Natural killer cell (primary cell): ENCODE results near the gene TEPSIN. TPM values are rescaled to one million over a fixed set of nuclear protein-coding genes. Genes with fewer than 3 reads are reported as not detected.

Source experiments
- ATAC-seq, 3 donors: fragments of 150-1000 bp in 2 of 3; fragments of 200-7000 bp in 1 of 3; cut with Tn5 transposase; 1 replicate in 1 of 3; 2 replicates in 2 of 3; pipeline ENCODE4 v1.10.0; 2021; ENCODE audit warnings: mild to moderate bottlenecking in 2 of 3, moderate library complexity in 2 of 3
- DNase-seq, 2 donors: peaks; one replicate each; pipeline versions ENCODE4 v3.0.0 to v3.0.0-alpha.2; 2013 to 2021; ENCODE audit warnings: mixed read lengths in 1 of 2
- H3K27ac ChIP-seq: one replicate; pipeline ENCODE4 v1.5.1; 2013; ENCODE audit warnings: mild to moderate bottlenecking, low read length
- H3K27me3 ChIP-seq: one replicate; pipeline ENCODE4 v1.6.1; 2013; ENCODE audit warnings: low read length; ENCODE audit not compliant: control insufficient read depth, insufficient read depth
- H3K36me3 ChIP-seq: one replicate; pipeline ENCODE4 v1.6.1; 2013; ENCODE audit warnings: low read length; ENCODE audit not compliant: control insufficient read depth, insufficient read depth
- H3K4me1 ChIP-seq: one replicate; pipeline ENCODE4 v1.6.1; 2013; ENCODE audit warnings: low read length; ENCODE audit not compliant: control insufficient read depth, insufficient read depth
- H3K4me3 ChIP-seq: one replicate; pipeline ENCODE4 v1.5.1; 2013; ENCODE audit warnings: low read length
- H3K9me3 ChIP-seq: one replicate; pipeline ENCODE4 v1.6.1; 2013; ENCODE audit warnings: low read length; ENCODE audit not compliant: control insufficient read depth, insufficient read depth
- H3K27ac Mint-ChIP-seq, 2 donors: one replicate each; pipeline ENCODE4 v1.8.0; 2022; ENCODE audit warnings: mild to moderate bottlenecking in 2 of 2, mixed read lengths in 2 of 2, moderate library complexity in 1 of 2
- H3K27me3 Mint-ChIP-seq, 2 donors: one replicate each; pipeline ENCODE4 v1.8.0; 2022; ENCODE audit warnings: low read depth in 2 of 2, mixed read lengths in 2 of 2
- H3K36me3 Mint-ChIP-seq: one replicate; pipeline ENCODE4 v1.8.0; 2022; ENCODE audit warnings: mixed read lengths
- H3K4me1 Mint-ChIP-seq, 2 donors: one replicate each; pipeline ENCODE4 v1.8.0; 2022; ENCODE audit warnings: mixed read lengths in 2 of 2
- H3K4me3 Mint-ChIP-seq: one replicate; pipeline ENCODE4 v1.8.0; 2022; ENCODE audit warnings: mild to moderate bottlenecking, moderate library complexity, mixed read lengths
- H3K9me3 Mint-ChIP-seq, 2 donors: one replicate each; pipeline ENCODE4 v1.8.0; 2022; ENCODE audit warnings: mixed read lengths in 2 of 2
- WGBS: methylation state at CpG from one replicate; pipeline ENCODE4 v1.1.7; 2013; ENCODE audit warnings: missing lambda C conversion rate; ENCODE audit not compliant: insufficient coverage; 5-methylcytosine and 5-hydroxymethylcytosine counted together
- intact Hi-C: fragments of 100-400 bp; cut with micrococcal nuclease; formaldehyde crosslinking; loops from one replicate; pipeline ENCODE4 v1.14.2; 2022
- total RNA-seq, 4 donors: library from RNA; stranded (reverse); fragments of 120-200 nt in 1 of 4; gene quantifications; one replicate each; pipeline versions ENCODE4 v1.2.3 to v1.2.4, GENCODE V29; 2013 to 2022
- TF ChIP-seq, protein P1 (sequence below): fragments of 200-600 bp; IDR thresholded peaks from one replicate; pipeline ENCODE4 v1.8.0; 2022; ENCODE audit warnings: antibody characterized with exemption

TEPSIN gene
- total RNA-seq, 3 donors from 2014 or later (not counting 1 experiment from before 2014, with no cell fraction given) = 89.8 to 137 (median 126) TPM

DNA sequence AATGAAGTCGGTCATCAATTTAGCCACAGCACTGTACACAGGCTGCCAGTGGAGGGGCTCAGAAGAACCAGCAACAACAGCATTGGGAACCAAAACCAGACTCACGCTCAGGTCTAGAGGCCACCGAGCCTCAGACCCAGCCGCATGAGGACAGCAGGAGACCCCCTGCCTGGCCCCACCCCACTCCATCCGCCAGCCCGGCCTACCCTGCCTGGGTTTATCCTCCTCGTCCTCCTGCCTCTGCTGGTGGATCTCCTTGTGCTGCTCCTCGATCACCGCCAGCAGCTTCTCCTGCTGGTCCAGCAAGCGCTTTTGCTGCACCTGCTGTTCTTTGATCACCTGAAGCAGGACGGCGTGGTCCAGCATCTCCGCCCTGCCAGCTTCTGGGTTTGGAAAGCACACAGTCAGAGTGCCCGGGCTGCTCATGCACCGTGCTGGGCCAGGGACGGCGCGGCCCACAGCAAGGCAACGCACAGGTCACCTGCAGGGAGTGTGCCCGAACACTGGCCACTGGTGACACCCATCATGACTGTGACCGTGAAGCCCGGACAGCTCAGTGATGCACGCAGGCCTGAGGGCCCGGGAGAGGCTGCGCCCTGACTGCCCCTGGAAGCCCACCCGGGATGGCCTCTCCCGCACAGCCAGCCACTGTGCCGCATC lies 8.0 kb upstream of the TEPSIN start:
- Histone ChIP-seq H3K9me3 (no peaks in the 10 kb centered on the region), H3K27me3 (no peaks in the 10 kb centered on the region), H3K4me1 (peaks cover 16% of the 10 kb centered on the region), H3K4me3 (no peak overlapping the region), H3K36me3 (peaks cover 20% of the 10 kb centered on the region), H3K27ac (no peak overlapping the region)
- DNase-seq = no peak
- no peak overlapping the region for H3K27ac Mint-ChIP-seq
- no peaks in the 10 kb centered on the region for H3K36me3 Mint-ChIP-seq
- TF ChIP-seq, protein P1, sequence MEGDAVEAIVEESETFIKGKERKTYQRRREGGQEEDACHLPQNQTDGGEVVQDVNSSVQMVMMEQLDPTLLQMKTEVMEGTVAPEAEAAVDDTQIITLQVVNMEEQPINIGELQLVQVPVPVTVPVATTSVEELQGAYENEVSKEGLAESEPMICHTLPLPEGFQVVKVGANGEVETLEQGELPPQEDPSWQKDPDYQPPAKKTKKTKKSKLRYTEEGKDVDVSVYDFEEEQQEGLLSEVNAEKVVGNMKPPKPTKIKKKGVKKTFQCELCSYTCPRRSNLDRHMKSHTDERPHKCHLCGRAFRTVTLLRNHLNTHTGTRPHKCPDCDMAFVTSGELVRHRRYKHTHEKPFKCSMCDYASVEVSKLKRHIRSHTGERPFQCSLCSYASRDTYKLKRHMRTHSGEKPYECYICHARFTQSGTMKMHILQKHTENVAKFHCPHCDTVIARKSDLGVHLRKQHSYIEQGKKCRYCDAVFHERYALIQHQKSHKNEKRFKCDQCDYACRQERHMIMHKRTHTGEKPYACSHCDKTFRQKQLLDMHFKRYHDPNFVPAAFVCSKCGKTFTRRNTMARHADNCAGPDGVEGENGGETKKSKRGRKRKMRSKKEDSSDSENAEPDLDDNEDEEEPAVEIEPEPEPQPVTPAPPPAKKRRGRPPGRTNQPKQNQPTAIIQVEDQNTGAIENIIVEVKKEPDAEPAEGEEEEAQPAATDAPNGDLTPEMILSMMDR = no peak
- ATAC-seq = no peak
- H3K27me3 Mint-ChIP-seq = no peaks in the 10 kb centered on the region
- no peak overlapping the region for H3K4me3 Mint-ChIP-seq
- H3K4me1 Mint-ChIP-seq = peaks cover 12 to 15% of the 10 kb centered on the region in 2 donors
- intact Hi-C loops = loop anchor here (10.0 kb wide), 1 partner anchor 212 kb away; the partner anchor contains the start of gene BAIAP2
- no peaks in the 10 kb centered on the region for H3K9me3 Mint-ChIP-seq
- 96% methylated on average over 28 of the region's 28 CpGs for whole genome bisulfite sequencing

DNA sequence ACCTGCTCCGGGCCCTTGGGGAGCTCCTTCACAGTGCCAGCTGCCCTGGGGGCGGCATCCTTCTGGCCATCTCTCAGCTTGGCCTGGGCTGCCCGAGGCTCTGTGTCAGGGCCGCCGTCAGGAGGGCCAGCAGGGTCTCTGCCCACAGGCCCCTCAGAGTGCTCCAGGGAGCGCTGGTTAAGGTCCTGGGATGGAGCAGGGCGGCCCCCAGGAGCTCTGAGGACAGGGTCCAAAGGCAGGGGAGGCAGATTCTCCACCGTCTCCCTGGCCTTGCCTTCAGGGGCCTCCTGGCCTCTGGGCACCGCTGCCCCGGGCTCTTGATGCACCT lies 7.5 kb upstream of the TEPSIN start:
- Mint-ChIP-seq H3K4me1 (peaks cover 17 to 19% of the 10 kb centered on the region in 2 donors), H3K27me3 (no peaks in the 10 kb centered on the region), H3K9me3 (no peaks in the 10 kb centered on the region), H3K36me3 (no peaks in the 10 kb centered on the region), H3K4me3 (no peak overlapping the region), H3K27ac (no peak overlapping the region)
- peaks cover 18% of the 10 kb centered on the region for H3K36me3 ChIP-seq
- H3K9me3 ChIP-seq = no peaks in the 10 kb centered on the region
- H3K4me3 ChIP-seq = no peak overlapping the region
- ATAC-seq (no peak), DNase-seq (no peak)
- no peaks in the 10 kb centered on the region for H3K27me3 ChIP-seq
- TF ChIP-seq, protein P1 = no peak
- H3K4me1 ChIP-seq = peaks cover 19% of the 10 kb centered on the region
- 98% methylated on average over 10 of the region's 10 CpGs for whole genome bisulfite sequencing
- no peak overlapping the region for H3K27ac ChIP-seq
- intact Hi-C loops = loop anchor here (10.0 kb wide), 1 partner anchor 212 kb away; the partner anchor contains the start of gene BAIAP2

DNA sequence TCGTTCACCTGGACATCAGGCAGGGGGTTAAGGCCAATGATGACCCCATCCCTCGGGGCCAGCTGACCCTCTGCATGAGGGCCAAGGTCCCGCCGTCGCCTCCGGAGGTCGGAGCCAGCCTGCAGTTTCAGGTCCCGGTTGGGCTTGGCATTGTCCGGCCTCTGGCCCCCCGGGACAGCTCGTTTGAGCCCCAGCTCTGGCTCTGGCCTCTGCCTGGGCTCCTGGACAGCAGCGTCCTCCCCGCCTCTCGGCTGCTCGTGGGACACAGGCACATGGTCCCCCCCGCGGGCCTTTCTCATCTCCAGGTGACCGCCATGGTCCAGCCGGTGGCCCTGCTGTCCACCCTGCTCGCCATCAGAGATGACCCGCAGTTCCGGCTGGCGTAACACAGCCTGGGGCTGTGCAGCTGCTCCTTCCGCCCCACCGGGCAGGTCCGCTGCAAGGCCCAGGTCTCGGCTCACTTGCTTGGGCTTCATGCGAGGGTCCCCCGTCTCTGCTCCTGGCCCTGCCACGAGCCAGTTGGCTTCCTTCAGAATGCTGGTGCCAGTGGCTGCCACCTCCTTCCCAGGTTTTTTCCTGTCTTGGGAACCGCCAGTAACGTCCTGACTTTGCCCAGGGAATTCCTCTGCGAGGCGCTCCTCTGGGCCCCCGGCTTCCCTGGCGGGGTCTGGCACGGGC lies 6.9 kb upstream of the TEPSIN start:
- ATAC-seq (no peak), DNase-seq (no peak)
- intact Hi-C loops = loop anchor here (10.0 kb wide), 1 partner anchor 211 kb away; the partner anchor contains the start of gene BAIAP2
- Mint-ChIP-seq H3K9me3 (no peaks in the 10 kb centered on the region), H3K27ac (no peak overlapping the region), H3K4me1 (peaks cover 20% of the 10 kb centered on the region in 2 donors), H3K36me3 (no peaks in the 10 kb centered on the region), H3K4me3 (no peak overlapping the region), H3K27me3 (no peaks in the 10 kb centered on the region)
- TF ChIP-seq, protein P1 = no peak
- no peaks in the 10 kb centered on the region for H3K9me3 ChIP-seq
- H3K36me3 ChIP-seq = peaks cover 13% of the 10 kb centered on the region
- H3K4me3 ChIP-seq = no peak overlapping the region
- 96% methylated on average over 37 of the region's 37 CpGs for WGBS
- H3K27ac ChIP-seq = no peak overlapping the region
- no peaks in the 10 kb centered on the region for H3K27me3 ChIP-seq
- peaks cover 17% of the 10 kb centered on the region for H3K4me1 ChIP-seq
